GM20000 (cell line): ENCODE measurements around the gene SLIT3.

ENCODE experiments used
- DNase-seq: peaks from one replicate; pipeline ENCODE4 v3.0.0; 2012; ENCODE audit warnings: low spot score
- CTCF ChIP-seq: IDR thresholded peaks from 2 replicates; pipeline ENCODE4 v1.5.1; 2012; ENCODE audit warnings: mild to moderate bottlenecking, control low read depth; ENCODE audit errors: extremely low read depth, missing control alignments

SLIT3 gene

GRCh38 chr5:169094586-169095409 is 206.1 kb downstream of the SLIT3 start:
- DNase-seq: no peak
- TF ChIP-seq CTCF: no peak

- DNase-seq: no peak
- no peak for TF ChIP-seq CTCF
These were observed 209.5 kb downstream of the SLIT3 start for GRCh38 chr5:169091396-169091980.

- no peak for DNase-seq
- no peak for TF ChIP-seq CTCF
These were observed 211.6 kb downstream of the SLIT3 start for GRCh38 chr5:169089343-169089742.

GRCh38 chr5:169088028-169088725 is 212.8 kb downstream of the SLIT3 start:
- DNase-seq: no peak
- no peak for TF ChIP-seq CTCF

- no peak for DNase-seq
- TF ChIP-seq CTCF: no peak
These were observed 215.3 kb downstream of the SLIT3 start for GRCh38 chr5:169085636-169086035.

GRCh38 chr5:169085212-169085611 is 215.7 kb downstream of the SLIT3 start:
- TF ChIP-seq CTCF: no peak
- no peak for DNase-seq

- no peak for TF ChIP-seq CTCF
- DNase-seq: no peak
These were observed 216.2 kb downstream of the SLIT3 start for GRCh38 chr5:169084775-169085174.
